NB4 (cell line): ENCODE data around the gene OTUD5.

Source experiments
- CTCF ChIP-seq: IDR thresholded peaks from one replicate; pipeline ENCODE4 v1.5.1; 2012; ENCODE audit warnings: low read depth, low read length
- MAX ChIP-seq: IDR thresholded peaks from 2 replicates; pipeline ENCODE4 v1.6.1; 2011; ENCODE audit warnings: low read depth, low read length
- MYC ChIP-seq: IDR thresholded peaks from 2 replicates; pipeline ENCODE4 v1.6.1; 2011; ENCODE audit warnings: low read depth, low read length
- POLR2A ChIP-seq: IDR thresholded peaks from 2 replicates; pipeline ENCODE4 v1.6.1; 2011; ENCODE audit warnings: mild to moderate bottlenecking; ENCODE audit not compliant: insufficient read length; ENCODE audit errors: extremely low read depth

GRCh38 chrX:48958635-48959094, 1.3 kb upstream of the OTUD5 start:
- TF ChIP-seq CTCF (no peak), POLR2A (no peak), MAX (no peak), MYC (no peak)
